Subcutaneous adipose tissue (tissue), 4 donors: ENCODE measurements around the gene PRSS16. TPM values are rescaled to one million over a fixed set of nuclear protein-coding genes. Genes with fewer than 3 reads are reported as not detected.

ENCODE experiments used
- total RNA-seq, 4 donors: library from RNA; depleted of rRNA; stranded (reverse); fragments of >200 nt; gene quantifications; one replicate each; pipeline ENCODE4 v1.1.0, GENCODE V29; 2016
- TF ChIP-seq, protein P1 (sequence below): fragments of 450-650 bp; IDR thresholded peaks from one replicate; pipeline ENCODE4 v1.5.1; 2016; ENCODE audit warnings: low read depth, mild to moderate bottlenecking, control low read depth, antibody characterized with exemption, moderate library complexity

The PRSS16 gene
- total RNA-seq, 4 donors from 2014 or later, result 0.88 TPM; not detected in 3

GRCh38 chr6:27290065-27290849, 42.8 kb downstream of the PRSS16 start:
- TF ChIP-seq, protein P1, sequence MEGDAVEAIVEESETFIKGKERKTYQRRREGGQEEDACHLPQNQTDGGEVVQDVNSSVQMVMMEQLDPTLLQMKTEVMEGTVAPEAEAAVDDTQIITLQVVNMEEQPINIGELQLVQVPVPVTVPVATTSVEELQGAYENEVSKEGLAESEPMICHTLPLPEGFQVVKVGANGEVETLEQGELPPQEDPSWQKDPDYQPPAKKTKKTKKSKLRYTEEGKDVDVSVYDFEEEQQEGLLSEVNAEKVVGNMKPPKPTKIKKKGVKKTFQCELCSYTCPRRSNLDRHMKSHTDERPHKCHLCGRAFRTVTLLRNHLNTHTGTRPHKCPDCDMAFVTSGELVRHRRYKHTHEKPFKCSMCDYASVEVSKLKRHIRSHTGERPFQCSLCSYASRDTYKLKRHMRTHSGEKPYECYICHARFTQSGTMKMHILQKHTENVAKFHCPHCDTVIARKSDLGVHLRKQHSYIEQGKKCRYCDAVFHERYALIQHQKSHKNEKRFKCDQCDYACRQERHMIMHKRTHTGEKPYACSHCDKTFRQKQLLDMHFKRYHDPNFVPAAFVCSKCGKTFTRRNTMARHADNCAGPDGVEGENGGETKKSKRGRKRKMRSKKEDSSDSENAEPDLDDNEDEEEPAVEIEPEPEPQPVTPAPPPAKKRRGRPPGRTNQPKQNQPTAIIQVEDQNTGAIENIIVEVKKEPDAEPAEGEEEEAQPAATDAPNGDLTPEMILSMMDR, result no peak

GRCh38 chr6:27290850-27291208, 43.3 kb downstream of the PRSS16 start:
- TF ChIP-seq, protein P1, result no peak

GRCh38 chr6:27293436-27294098, 46.1 kb downstream of the PRSS16 start:
- TF ChIP-seq, protein P1, result no peak

DNA sequence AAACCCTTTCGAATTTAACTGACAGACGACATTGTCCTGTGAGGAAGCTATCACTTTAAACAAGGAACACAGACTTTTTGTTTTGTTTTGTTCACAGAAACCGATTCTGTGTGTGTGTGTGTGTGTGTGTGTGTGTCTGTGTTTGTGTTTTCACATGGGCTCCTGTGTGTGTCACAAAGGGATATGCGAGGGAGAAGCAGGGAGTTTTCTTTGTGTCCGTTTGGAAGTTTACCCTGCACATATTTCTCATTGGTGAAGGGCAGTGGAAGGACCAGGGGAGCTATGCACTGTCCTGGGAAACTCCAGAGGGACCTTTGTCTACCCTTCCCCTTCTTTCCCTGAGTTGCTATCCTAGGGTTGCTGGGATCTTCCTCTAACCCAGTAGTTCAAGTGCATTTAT, 46.9 kb downstream of the PRSS16 start:
- TF ChIP-seq, protein P1, result no peak

GRCh38 chr6:27295301-27296079, 48.0 kb downstream of the PRSS16 start:
- TF ChIP-seq, protein P1, result no peak

- TF ChIP-seq, protein P1, result no peak
These were observed 48.7 kb downstream of the PRSS16 start for GRCh38 chr6:27296106-27296783.
